SU-DHL-6 (cell line): ENCODE data around the gene RRP1B.

Experiments
- H2AFZ ChIP-seq: fragments of 200-600 bp; sonication (generic); 2 replicates; pipeline ENCODE4 v1.6.1; 2014; ENCODE audit warnings: low read depth, mild to moderate bottlenecking, moderate library complexity, mixed read lengths, antibody characterized with exemption, low read length; ENCODE audit not compliant: severe bottlenecking
- H3F3A ChIP-seq: fragments of 200-600 bp; shearing (Covaris generic); 2 replicates; pipeline ENCODE4 v1.6.0; 2016; ENCODE audit warnings: antibody characterized with exemption, mild to moderate bottlenecking; ENCODE audit not compliant: insufficient read depth
- H3K27ac ChIP-seq: fragments of 200-600 bp; sonication (generic); 2 replicates; pipeline ENCODE4 v1.5.1; 2016; ENCODE audit warnings: low read depth, mild to moderate bottlenecking, low read length, moderate library complexity, mixed read lengths
- H3K27me3 ChIP-seq: fragments of 200-600 bp; sonication (generic), shearing (Covaris generic); 2 replicates; pipeline ENCODE4 v1.6.0; 2014; ENCODE audit warnings: mild to moderate bottlenecking, low read length
- H3K36me3 ChIP-seq: fragments of 200-600 bp; sonication (generic); 2 replicates; pipeline ENCODE4 v1.6.1; 2014; ENCODE audit warnings: mild to moderate bottlenecking, low read length, mixed read lengths
- H3K4me2 ChIP-seq: fragments of 300-600, 200-600 bp; shearing (Covaris generic), sonication (generic); 2 replicates; pipeline ENCODE4 v1.6.0; 2014; ENCODE audit warnings: low read length, low read depth, mild to moderate bottlenecking; ENCODE audit not compliant: poor library complexity, severe bottlenecking
- H3K4me3 ChIP-seq: fragments of 200-600 bp; sonication (generic); 2 replicates; pipeline ENCODE4 v1.5.1; 2014; ENCODE audit warnings: antibody characterized with exemption, low read length, mild to moderate bottlenecking, mixed read lengths; ENCODE audit not compliant: insufficient read depth, poor library complexity, severe bottlenecking
- H3K79me2 ChIP-seq: fragments of 200-600 bp; sonication (generic); 2 replicates; pipeline ENCODE4 v1.6.1; 2014; ENCODE audit warnings: mild to moderate bottlenecking, low read length, moderate library complexity; ENCODE audit not compliant: insufficient read depth
- H3K9ac ChIP-seq: fragments of 200-600 bp; sonication (generic); 2 replicates; pipeline ENCODE4 v1.7.0; 2014; ENCODE audit warnings: mild to moderate bottlenecking, low read length
- H3K9me2 ChIP-seq: fragments of 200-600 bp; sonication (generic); replicated peaks from 2 replicates; pipeline ENCODE4 v1.6.1; 2014; ENCODE audit warnings: low read length; ENCODE audit not compliant: insufficient read depth
- H3K9me3 ChIP-seq: fragments of 200-600 bp; sonication (generic); 2 replicates; pipeline ENCODE4 v1.6.1; 2014; ENCODE audit warnings: low read length, mixed read lengths; ENCODE audit not compliant: insufficient read depth
- H4K20me1 ChIP-seq: fragments of 200-600 bp; sonication (generic); 2 replicates; pipeline ENCODE4 v1.6.1; 2014; ENCODE audit warnings: low read depth, mild to moderate bottlenecking, antibody characterized with exemption, low read length, moderate library complexity, mixed read lengths
- EZH2phosphoT487 ChIP-seq: fragments of 200-600 bp; sonication (generic), shearing (Covaris generic); conservative IDR thresholded peaks from 2 replicates; pipeline ENCODE4 v1.6.1; 2018; ENCODE audit warnings: mild to moderate bottlenecking, antibody characterized with exemption, low read length, moderate library complexity, mixed read lengths
- TF ChIP-seq, protein P1 (sequence below): fragments of 200-600 bp; sonication (generic); IDR thresholded peaks from one replicate; pipeline ENCODE4 v1.5.1; 2017; ENCODE audit warnings: antibody characterized with exemption, mild to moderate bottlenecking, low read length, moderate library complexity; ENCODE audit not compliant: insufficient read depth, poor library complexity, severe bottlenecking

Gene RRP1B

GRCh38 chr21:43619344-43619743, 40.0 kb upstream of the RRP1B start:
- Histone ChIP-seq H3K9me2 (no peaks in the 10 kb centered on the region), H3K9me3 (0 out of 2 replicates have a peak, but pooled peaks cover 7% of the 10 kb centered on the region), H3K36me3 (no peaks in the 10 kb centered on the region), H3K27ac (no peak overlapping the region), H3K4me3 (no peak overlapping the region), H2AFZ (no peak overlapping the region), H3K27me3 (no peaks in the 10 kb centered on the region), H3K4me2 (no peak overlapping the region), H3F3A (no peaks in the 10 kb centered on the region), H3K9ac (no peak overlapping the region), H4K20me1 (no peaks in the 10 kb centered on the region), H3K79me2 (no peaks in the 10 kb centered on the region)
- TF ChIP-seq, protein P1, sequence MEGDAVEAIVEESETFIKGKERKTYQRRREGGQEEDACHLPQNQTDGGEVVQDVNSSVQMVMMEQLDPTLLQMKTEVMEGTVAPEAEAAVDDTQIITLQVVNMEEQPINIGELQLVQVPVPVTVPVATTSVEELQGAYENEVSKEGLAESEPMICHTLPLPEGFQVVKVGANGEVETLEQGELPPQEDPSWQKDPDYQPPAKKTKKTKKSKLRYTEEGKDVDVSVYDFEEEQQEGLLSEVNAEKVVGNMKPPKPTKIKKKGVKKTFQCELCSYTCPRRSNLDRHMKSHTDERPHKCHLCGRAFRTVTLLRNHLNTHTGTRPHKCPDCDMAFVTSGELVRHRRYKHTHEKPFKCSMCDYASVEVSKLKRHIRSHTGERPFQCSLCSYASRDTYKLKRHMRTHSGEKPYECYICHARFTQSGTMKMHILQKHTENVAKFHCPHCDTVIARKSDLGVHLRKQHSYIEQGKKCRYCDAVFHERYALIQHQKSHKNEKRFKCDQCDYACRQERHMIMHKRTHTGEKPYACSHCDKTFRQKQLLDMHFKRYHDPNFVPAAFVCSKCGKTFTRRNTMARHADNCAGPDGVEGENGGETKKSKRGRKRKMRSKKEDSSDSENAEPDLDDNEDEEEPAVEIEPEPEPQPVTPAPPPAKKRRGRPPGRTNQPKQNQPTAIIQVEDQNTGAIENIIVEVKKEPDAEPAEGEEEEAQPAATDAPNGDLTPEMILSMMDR = no peak
- TF ChIP-seq EZH2phosphoT487 = no peak

DNA sequence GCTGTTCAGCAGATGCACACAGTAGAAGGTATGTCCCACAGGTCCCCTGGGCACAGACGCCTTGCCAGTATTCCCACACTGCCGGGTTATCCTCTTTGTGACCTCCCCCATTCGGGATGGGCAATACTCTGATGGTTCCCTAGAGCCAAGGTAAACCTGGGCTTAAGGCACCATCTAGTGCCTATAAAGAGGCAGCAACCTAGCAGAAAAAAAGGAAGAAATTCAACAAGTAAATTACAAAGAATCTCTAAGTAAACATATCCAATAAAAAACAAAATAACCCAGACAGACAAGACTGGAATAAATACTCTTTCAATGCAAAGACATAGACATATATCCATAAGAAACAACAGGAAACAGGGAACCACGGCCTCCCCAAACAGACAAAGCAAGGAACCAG, 39.5 kb upstream of the RRP1B start:
- H3K9ac ChIP-seq = no peak overlapping the region
- H3K9me2 ChIP-seq = no peaks in the 10 kb centered on the region
- no peaks in the 10 kb centered on the region for H3K36me3 ChIP-seq
- no peaks in the 10 kb centered on the region for H3F3A ChIP-seq
- H3K79me2 ChIP-seq = no peaks in the 10 kb centered on the region
- TF ChIP-seq EZH2phosphoT487 = no peak
- no peaks in the 10 kb centered on the region for H4K20me1 ChIP-seq
- H3K4me3 ChIP-seq = no peak overlapping the region
- H3K9me3 ChIP-seq = 0 out of 2 replicates have a peak, but pooled peaks cover 7% of the 10 kb centered on the region
- no peak overlapping the region for H2AFZ ChIP-seq
- H3K27ac ChIP-seq = no peak overlapping the region
- H3K4me2 ChIP-seq = no peak overlapping the region
- no peaks in the 10 kb centered on the region for H3K27me3 ChIP-seq

DNA sequence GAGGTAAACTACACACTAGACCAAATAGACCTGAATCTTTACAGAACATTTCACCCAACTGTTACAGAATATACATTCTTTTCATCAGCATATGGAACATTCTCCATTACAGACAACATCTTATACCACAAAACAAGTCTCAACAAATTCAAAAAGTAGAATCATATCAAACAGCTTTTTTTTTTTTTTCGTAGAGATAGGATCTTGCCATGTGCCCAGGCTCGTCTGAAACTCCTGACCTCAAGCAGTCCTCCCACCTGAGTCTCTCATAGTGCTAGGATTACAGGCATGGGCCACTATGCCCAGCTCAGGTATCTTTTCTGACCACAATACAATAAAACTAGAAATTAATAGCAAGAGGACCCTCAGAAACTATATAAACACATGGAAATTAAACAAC, 36.6 kb upstream of the RRP1B start:
- no peaks in the 10 kb centered on the region for H3K9me2 ChIP-seq
- H4K20me1 ChIP-seq = no peaks in the 10 kb centered on the region
- H2AFZ ChIP-seq = no peak overlapping the region
- H3K27ac ChIP-seq = no peak overlapping the region
- H3K4me2 ChIP-seq = no peak overlapping the region
- H3K79me2 ChIP-seq = no peaks in the 10 kb centered on the region
- no peak for TF ChIP-seq EZH2phosphoT487
- TF ChIP-seq, protein P1 = no peak
- no peaks in the 10 kb centered on the region for H3F3A ChIP-seq
- no peaks in the 10 kb centered on the region for H3K27me3 ChIP-seq
- H3K9me3 ChIP-seq = 0 out of 2 replicates have a peak, but pooled peaks cover 7% of the 10 kb centered on the region
- H3K4me3 ChIP-seq = no peak overlapping the region
- H3K9ac ChIP-seq = no peak overlapping the region
- no peaks in the 10 kb centered on the region for H3K36me3 ChIP-seq

GRCh38 chr21:43623588-43623987, 35.8 kb upstream of the RRP1B start:
- no peak overlapping the region for H3K9ac ChIP-seq
- H2AFZ ChIP-seq = no peak overlapping the region
- H3K27ac ChIP-seq = no peak overlapping the region
- no peak for TF ChIP-seq EZH2phosphoT487
- TF ChIP-seq, protein P1 = no peak
- H3K79me2 ChIP-seq = no peaks in the 10 kb centered on the region
- H3K4me2 ChIP-seq = no peak overlapping the region
- H3K36me3 ChIP-seq = no peaks in the 10 kb centered on the region
- no peaks in the 10 kb centered on the region for H4K20me1 ChIP-seq
- no peaks in the 10 kb centered on the region for H3K9me2 ChIP-seq
- no peak overlapping the region for H3K4me3 ChIP-seq
- H3K9me3 ChIP-seq = 0 out of 2 replicates have a peak, but pooled peaks cover 7% of the 10 kb centered on the region
- no peaks in the 10 kb centered on the region for H3F3A ChIP-seq
- H3K27me3 ChIP-seq = no peaks in the 10 kb centered on the region
